SK-N-SH (cell line): Measurements from ENCODE around the gene VWA5B1.

Experiments
- CTCF ChIP-seq: fragments of 200-600 bp; sonication (generic); IDR thresholded peaks from 2 replicates; pipeline ENCODE4 v1.6.1; 2017; ENCODE audit warnings: antibody characterized with exemption, mild to moderate bottlenecking, moderate library complexity
- EP300 ChIP-seq, 2 experiments: IDR thresholded peaks; 2 replicates each; pipeline versions ENCODE4 v1.4.0 to v1.6.1; 2012; ENCODE audit warnings: borderline replicate concordance in 1 of 2, low read depth in 1 of 2, low read length in 1 of 2
- GATA2 ChIP-seq: sonication (generic); formaldehyde crosslinking; IDR thresholded peaks from 2 replicates; pipeline ENCODE4 v1.5.0; 2020; ENCODE audit warnings: mild to moderate bottlenecking, missing genetic modification reagents
- JUND ChIP-seq: IDR thresholded peaks from 2 replicates; pipeline ENCODE4 v1.4.0; 2012
- POLR2AphosphoS5 ChIP-seq: IDR thresholded peaks from 2 replicates; pipeline ENCODE4 v1.6.1; 2012; ENCODE audit warnings: low read depth, low read length
- USF2 ChIP-seq: fragments of 150-350 bp; IDR thresholded peaks from 2 replicates; pipeline ENCODE4 v1.6.1; 2017; ENCODE audit warnings: antibody characterized with exemption, low read length, low read depth, borderline replicate concordance
- TF ChIP-seq, protein P1 (sequence below): IDR thresholded peaks from 2 replicates; pipeline ENCODE4 v1.4.0; 2012; ENCODE audit warnings: low read depth, borderline replicate concordance

- TF ChIP-seq EP300 (IDR thresholded peaks at IDR 0.05; ENCODE audit: borderline replicate concordance in 1 of 2, low read depth in 1 of 2, low read length in 1 of 2): no peak
- no peak for TF ChIP-seq POLR2AphosphoS5
- no peak for TF ChIP-seq CTCF
- no peak for TF ChIP-seq GATA2 (CRISPR knock-in tag)
- no peak for TF ChIP-seq JUND
- TF ChIP-seq, protein P1, sequence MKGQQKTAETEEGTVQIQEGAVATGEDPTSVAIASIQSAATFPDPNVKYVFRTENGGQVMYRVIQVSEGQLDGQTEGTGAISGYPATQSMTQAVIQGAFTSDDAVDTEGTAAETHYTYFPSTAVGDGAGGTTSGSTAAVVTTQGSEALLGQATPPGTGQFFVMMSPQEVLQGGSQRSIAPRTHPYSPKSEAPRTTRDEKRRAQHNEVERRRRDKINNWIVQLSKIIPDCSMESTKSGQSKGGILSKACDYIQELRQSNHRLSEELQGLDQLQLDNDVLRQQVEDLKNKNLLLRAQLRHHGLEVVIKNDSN: no peak
- no peak for TF ChIP-seq USF2
Observed at GRCh38 chr1:20343938-20344302, 53.2 kb downstream of the VWA5B1 start.
